HEK293 (cell line): ENCODE measurements around the gene CHRFAM7A.
"Not testable (repeated sequence)": the region's sequence is repeated elsewhere in the genome, so short reads cannot be mapped to it uniquely, and the experiment has no call there.

Experiments
- CTCF ChIA-PET: fragments of 350-600 bp; formaldehyde crosslinking; extraction: SDS; loops from one replicate; lab custom pipeline; 2021; ENCODE audit warnings: antibody characterized with exemption; lab: Yijun Ruan, JAX
- POLR2A ChIA-PET: fragments of 300-600 bp; formaldehyde crosslinking; extraction: SDS; loops from one replicate; lab custom pipeline; 2020; ENCODE audit warnings: antibody characterized with exemption, inconsistent platforms; lab: Yijun Ruan, JAX
- H3K27ac ChIP-seq: fragments of 200-500 bp; sonication (Bioruptor generic); 2 replicates; pipeline ENCODE4 v1.5.1; 2014; ENCODE audit warnings: low read depth, low read length, control low read depth, inconsistent platforms; ENCODE audit errors: extremely low read depth
- H3K36me3 ChIP-seq, 2 experiments: fragments of 200-500 bp in 1 of 2; sonication (Bioruptor generic) in 1 of 2; 1 replicate in 1 of 2; 2 replicates in 1 of 2; pipeline ENCODE4 v1.5.1; 2014 to 2017; ENCODE audit warnings: inconsistent platforms in 2 of 2, low read length in 2 of 2; ENCODE audit not compliant: control insufficient read depth in 2 of 2, insufficient read depth in 1 of 2
- H3K4me1 ChIP-seq: fragments of 200-500 bp; sonication (Bioruptor generic); 2 replicates; pipeline ENCODE4 v1.5.1; 2014; ENCODE audit warnings: mild to moderate bottlenecking, low read length, inconsistent platforms; ENCODE audit not compliant: control insufficient read depth, insufficient read depth
- H3K4me3 ChIP-seq: 2 replicates; pipeline ENCODE4 v1.5.1; 2011; ENCODE audit warnings: low read depth, mild to moderate bottlenecking, control low read depth, low read length, moderate library complexity
- H3K9me3 ChIP-seq: fragments of 200-500 bp; sonication (Bioruptor generic); 2 replicates; pipeline ENCODE4 v1.5.1; 2014; ENCODE audit warnings: low read depth, low read length, inconsistent platforms; ENCODE audit not compliant: control insufficient read depth, insufficient read depth
- ZNF596 ChIP-seq: fragments of 450-650 bp; IDR thresholded peaks from 2 replicates; pipeline ENCODE4 v1.5.0; 2018; ENCODE audit warnings: missing biosample characterization, mild to moderate bottlenecking, missing genetic modification characterization, moderate library complexity

CHRFAM7A gene

DNA sequence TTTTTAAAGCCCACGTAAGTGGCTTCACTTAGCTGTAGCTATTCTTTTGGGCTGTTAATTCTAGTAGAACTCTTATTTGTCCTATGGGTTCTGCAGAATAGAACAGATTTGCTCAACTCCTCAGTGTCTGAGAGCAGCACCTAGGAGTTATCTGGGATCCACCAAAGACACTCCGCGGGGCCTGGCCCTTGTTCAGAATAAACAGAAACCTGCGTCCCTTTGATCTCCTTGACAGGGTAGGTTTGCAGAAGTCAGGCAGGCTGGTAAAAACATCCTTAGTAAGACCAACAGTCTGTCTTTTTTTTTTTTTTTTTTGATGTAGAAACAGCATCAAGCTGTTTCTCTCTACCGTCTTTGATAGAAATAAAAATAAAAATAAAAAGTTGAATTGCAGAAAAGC, 31.9 kb downstream of the CHRFAM7A start:
- H3K36me3 ChIP-seq, H3K4me1 ChIP-seq, POLR2A ChIA-PET, CTCF ChIA-PET, H3K27ac ChIP-seq, H3K9me3 ChIP-seq, H3K4me3 ChIP-seq: not testable (repeated sequence)

DNA sequence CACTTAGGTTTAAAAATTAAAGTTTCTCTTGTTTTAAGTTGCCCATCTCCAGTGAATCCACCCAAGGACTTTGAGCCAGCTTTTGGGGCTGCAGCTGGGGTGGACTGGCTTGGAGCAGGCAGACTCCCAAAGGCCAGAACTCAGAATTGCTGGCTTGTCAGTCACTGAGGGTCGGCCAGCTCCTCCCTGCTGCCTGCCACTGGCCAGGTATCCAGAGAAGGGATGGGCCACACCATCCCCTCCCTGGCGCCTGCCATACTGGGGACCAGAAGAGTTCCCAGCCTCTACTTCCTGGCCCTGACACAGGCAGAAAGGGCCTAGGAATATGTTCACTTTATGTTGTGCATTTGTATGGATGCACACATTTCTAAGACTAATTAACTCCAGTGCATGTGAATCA, 32.4 kb downstream of the CHRFAM7A start:
- CTCF ChIA-PET: not testable (repeated sequence)

DNA sequence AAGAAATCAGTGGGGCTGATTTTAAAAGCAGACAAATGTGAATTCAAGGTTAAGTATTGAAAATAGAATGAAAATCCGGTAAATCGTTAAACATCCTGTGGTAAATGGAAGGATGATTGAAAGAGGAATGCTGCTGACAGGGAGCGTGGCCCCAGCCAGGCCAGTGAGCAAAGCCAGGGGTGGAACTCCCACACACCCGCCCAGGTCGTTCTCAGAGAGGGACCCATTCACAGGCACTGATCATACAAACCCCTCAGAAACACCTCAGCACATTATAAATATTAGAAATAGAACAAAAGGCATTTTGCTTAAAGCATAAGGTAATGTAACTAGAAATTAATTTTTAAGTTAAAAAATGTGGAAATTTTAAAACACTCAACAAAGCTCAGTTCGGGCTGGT, 38.3 kb downstream of the CHRFAM7A start:
- H3K9me3 ChIP-seq, POLR2A ChIA-PET, H3K4me3 ChIP-seq, H3K4me1 ChIP-seq, H3K36me3 ChIP-seq, CTCF ChIA-PET, H3K27ac ChIP-seq: not testable (repeated sequence)

More for the DNA sequence above, 32.4 kb downstream of the CHRFAM7A start:
- H3K36me3 ChIP-seq, H3K4me3 ChIP-seq, H3K27ac ChIP-seq, H3K9me3 ChIP-seq, POLR2A ChIA-PET, H3K4me1 ChIP-seq: not testable (repeated sequence)

DNA sequence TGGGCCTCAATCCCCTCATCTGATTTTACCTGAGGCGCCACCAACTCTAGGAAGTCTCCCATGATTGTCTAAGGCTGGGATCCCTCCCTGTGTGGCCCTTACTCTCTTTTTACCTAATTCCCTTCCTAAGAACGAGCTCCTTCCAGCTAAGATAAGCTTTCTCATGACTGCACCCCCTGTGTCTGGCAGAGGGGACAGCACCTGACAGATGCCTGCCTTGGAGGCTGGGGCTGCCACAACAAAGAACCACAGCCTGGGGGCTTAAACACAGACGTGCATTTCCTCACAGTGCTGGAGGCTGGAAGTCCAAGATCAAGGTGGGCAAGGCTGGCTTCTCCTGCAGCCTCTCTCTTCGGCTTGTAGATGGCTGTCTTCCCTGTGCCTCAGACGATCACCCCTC, 43.5 kb downstream of the CHRFAM7A start:
- H3K36me3 ChIP-seq, POLR2A ChIA-PET, H3K4me1 ChIP-seq, H3K4me3 ChIP-seq, CTCF ChIA-PET, H3K9me3 ChIP-seq, H3K27ac ChIP-seq: not testable (repeated sequence)

DNA sequence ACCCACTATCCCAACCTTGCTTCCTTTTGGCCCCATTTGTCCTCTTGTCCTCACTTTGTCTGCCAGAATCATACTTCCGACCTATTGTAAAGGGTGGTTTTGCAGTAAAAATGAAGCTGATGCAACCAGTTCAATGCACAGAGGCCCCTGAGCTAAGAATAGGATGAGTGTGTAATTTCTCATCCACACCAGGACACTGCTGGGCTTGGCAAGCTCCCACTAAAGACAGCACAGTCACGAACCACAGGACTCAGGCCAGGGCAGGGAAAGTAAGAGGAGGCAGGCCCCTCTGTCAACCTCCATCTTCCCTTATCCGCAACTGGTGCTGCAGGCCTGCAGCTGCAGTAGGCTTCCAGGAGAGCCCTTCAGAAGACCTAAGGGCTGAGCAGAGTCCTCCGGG, 56.8 kb downstream of the CHRFAM7A start:
- H3K4me1 ChIP-seq, CTCF ChIA-PET, H3K27ac ChIP-seq, H3K4me3 ChIP-seq, H3K36me3 ChIP-seq, H3K9me3 ChIP-seq, POLR2A ChIA-PET: not testable (repeated sequence)

DNA sequence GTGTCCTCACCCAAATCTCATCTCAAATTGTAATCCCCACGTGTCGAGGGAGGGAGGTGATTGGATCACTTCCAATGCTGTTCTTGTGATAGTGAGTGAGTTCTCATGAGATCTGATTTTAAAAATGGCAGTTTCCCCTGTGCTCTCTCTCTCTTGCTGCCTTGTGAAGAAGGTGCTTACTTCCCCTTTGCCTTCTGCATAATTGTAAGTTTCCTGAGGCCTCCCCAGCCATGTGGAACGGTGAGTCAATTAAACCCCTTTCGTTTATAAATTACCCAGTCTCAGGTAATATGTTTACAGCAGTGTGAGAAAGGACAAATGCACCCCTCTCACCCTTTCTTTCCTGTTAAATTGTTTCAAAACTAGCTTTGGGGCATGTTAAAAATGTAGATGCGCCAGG, 59.2 kb downstream of the CHRFAM7A start:
- H3K36me3 ChIP-seq, POLR2A ChIA-PET, H3K9me3 ChIP-seq, CTCF ChIA-PET, H3K27ac ChIP-seq, H3K4me1 ChIP-seq, H3K4me3 ChIP-seq: not testable (repeated sequence)

DNA sequence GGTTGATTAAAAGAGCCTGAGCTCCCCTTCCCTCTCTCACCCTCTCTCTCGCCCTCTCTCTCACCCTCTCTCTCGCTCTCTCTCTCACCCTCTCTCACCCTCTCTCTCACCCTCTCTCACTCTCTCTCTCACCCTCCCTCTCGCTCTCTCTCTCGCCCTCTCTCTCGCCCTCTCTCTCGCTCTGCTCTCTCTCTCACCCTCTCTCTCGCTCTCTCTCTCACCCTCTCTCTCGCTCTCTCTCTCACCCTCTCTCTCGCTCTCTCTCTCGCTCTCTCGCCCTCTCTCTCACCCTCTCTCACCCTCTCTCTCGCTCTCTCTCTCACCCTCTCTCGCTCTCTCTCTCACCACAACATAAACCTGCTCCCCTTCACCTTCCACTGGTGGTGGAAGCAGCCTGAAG, 67.2 kb downstream of the CHRFAM7A start:
- H3K4me1 ChIP-seq, H3K27ac ChIP-seq, CTCF ChIA-PET, H3K36me3 ChIP-seq, H3K9me3 ChIP-seq, H3K4me3 ChIP-seq, POLR2A ChIA-PET: not testable (repeated sequence)
- TF ChIP-seq ZNF596 (tag by site-specific recombination): peak; percentile 95

DNA sequence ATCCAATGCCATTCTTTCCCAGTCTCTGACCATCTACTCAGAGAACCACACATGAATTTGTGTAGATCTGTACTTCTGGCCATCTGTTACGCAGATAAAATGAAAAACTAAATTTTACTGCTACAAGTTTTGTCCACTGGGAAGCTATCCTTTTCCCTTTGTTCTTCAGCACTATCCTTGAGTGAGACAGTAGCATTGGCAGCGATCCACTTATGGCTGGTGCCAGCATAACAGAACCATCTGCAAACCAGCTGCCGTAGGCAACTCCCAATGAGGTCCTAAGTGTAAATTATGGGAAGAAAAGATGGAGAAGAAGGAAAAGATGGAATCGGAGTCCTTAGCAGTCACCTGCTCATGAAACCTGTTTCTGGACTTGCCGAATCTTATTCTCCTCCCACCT, 72.3 kb downstream of the CHRFAM7A start:
- CTCF ChIA-PET, H3K4me3 ChIP-seq, H3K9me3 ChIP-seq: not testable (repeated sequence)

DNA sequence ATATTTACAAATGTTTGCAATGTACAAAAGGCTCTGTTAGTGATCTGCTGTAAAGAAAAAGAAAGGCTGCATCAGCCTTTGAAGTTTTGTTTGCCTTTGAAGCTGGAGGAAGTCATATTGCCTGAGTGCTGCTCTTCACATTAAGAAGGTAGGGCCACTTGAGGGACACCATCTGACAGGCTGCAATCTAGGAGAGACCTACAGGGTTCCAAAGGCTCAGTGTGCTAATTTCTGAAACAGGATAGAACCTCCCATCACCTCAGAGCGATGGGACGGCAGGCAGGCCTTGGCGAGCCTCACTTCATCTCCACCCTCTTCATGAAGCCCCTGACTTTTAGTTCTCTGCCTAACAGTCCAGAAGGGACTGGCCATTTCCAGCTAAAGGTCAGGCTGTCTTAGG, 77.6 kb downstream of the CHRFAM7A start:
- H3K36me3 ChIP-seq, H3K4me1 ChIP-seq, H3K9me3 ChIP-seq, POLR2A ChIA-PET, CTCF ChIA-PET, H3K4me3 ChIP-seq, H3K27ac ChIP-seq: not testable (repeated sequence)

More for the DNA sequence above, 72.3 kb downstream of the CHRFAM7A start:
- H3K4me1 ChIP-seq, POLR2A ChIA-PET, H3K36me3 ChIP-seq, H3K27ac ChIP-seq: not testable (repeated sequence)

DNA sequence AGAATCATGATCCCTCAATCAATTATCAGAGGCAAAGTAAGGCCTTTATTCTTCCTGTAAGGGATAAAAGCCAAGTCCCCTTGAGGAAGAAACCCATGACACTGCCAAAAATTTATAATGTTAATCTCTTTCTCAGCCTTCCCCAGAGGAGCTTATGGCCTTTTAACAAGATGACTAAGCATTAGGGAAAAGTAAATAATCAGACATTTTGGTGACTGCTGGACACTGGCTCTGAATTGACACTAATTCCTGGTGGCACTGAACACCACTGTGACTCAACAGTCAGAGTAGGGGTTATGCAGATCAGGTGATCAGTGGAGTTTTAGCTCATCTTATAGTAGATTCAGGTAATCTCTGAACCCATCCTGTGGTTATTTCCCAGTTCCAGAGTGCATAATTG, 82.8 kb downstream of the CHRFAM7A start:
- H3K4me1 ChIP-seq, POLR2A ChIA-PET, CTCF ChIA-PET, H3K36me3 ChIP-seq, H3K4me3 ChIP-seq, H3K27ac ChIP-seq, H3K9me3 ChIP-seq: not testable (repeated sequence)
